Liver (tissue), 9 donors: ENCODE data around the gene INSYN2B. TPM values are rescaled to one million over a fixed set of nuclear protein-coding genes. Genes with fewer than 3 reads are reported as not detected.

Source experiments
- DNase-seq: peaks from one replicate; pipeline ENCODE4 v3.0.0-alpha.2; 2017; ENCODE audit warnings: low spot score
- H3K27ac ChIP-seq, 2 donors: one replicate each; pipeline ENCODE4 v1.7.0; 2013; ENCODE audit warnings: inconsistent platforms in 2 of 2, low read length in 2 of 2, control low read depth in 1 of 2, low read depth in 1 of 2, mild to moderate bottlenecking in 1 of 2
- H3K27me3 ChIP-seq, 4 donors: one replicate each; pipeline versions ENCODE4 v1.6.1 to v1.7.0; 2013; ENCODE audit warnings: low read length in 3 of 4, inconsistent platforms in 1 of 4, mild to moderate bottlenecking in 1 of 4, moderate library complexity in 1 of 4; ENCODE audit not compliant: control insufficient read depth in 4 of 4, insufficient read depth in 4 of 4
- H3K36me3 ChIP-seq, 4 donors: one replicate each; pipeline versions ENCODE4 v1.6.1 to v1.7.0; 2013; ENCODE audit warnings: low read length in 3 of 4, mild to moderate bottlenecking in 3 of 4, low read depth in 1 of 4, moderate library complexity in 1 of 4; ENCODE audit not compliant: control insufficient read depth in 4 of 4, insufficient read depth in 3 of 4
- H3K4me1 ChIP-seq, 4 donors: one replicate each; pipeline versions ENCODE4 v1.6.1 to v1.7.0; 2013; ENCODE audit warnings: low read length in 3 of 4, mild to moderate bottlenecking in 3 of 4, moderate library complexity in 1 of 4; ENCODE audit not compliant: control insufficient read depth in 4 of 4, insufficient read depth in 4 of 4
- H3K4me3 ChIP-seq, 3 donors: one replicate each; pipeline versions ENCODE4 v1.6.1 to v1.7.0; 2013; ENCODE audit warnings: low read length in 3 of 3, control low read depth in 1 of 3, low read depth in 1 of 3, mild to moderate bottlenecking in 1 of 3
- H3K9ac ChIP-seq, 2 donors: one replicate each; pipeline ENCODE4 v1.7.0; 2013; ENCODE audit warnings: low read length in 2 of 2, mild to moderate bottlenecking in 2 of 2, moderate library complexity in 2 of 2, control low read depth in 1 of 2, low read depth in 1 of 2
- H3K9me3 ChIP-seq, 4 donors: one replicate each; pipeline versions ENCODE4 v1.6.1 to v1.7.0; 2013; ENCODE audit warnings: low read length in 3 of 4; ENCODE audit not compliant: control insufficient read depth in 4 of 4
- EGR1 ChIP-seq, 2 donors: IDR thresholded peaks; 2 replicates each; pipeline ENCODE4 v1.6.1; 2016 to 2018; ENCODE audit warnings: antibody characterized with exemption in 2 of 2, low read depth in 2 of 2
- FOXA1 ChIP-seq: IDR thresholded peaks from 2 replicates; pipeline ENCODE4 v1.6.1; 2016; ENCODE audit warnings: antibody characterized with exemption
- FOXA2 ChIP-seq: IDR thresholded peaks from 2 replicates; pipeline ENCODE4 v1.6.1; 2016; ENCODE audit warnings: antibody characterized with exemption
- GABPA ChIP-seq, 2 donors: IDR thresholded peaks in 1 of 2; conservative IDR thresholded peaks in 1 of 2; 2 replicates each; pipeline ENCODE4 v1.6.1; 2016; ENCODE audit warnings: antibody characterized with exemption in 2 of 2, mild to moderate bottlenecking in 1 of 2, moderate library complexity in 1 of 2
- HNF4A ChIP-seq, 2 donors: conservative IDR thresholded peaks; 2 replicates each; pipeline ENCODE4 v1.6.1; 2016; ENCODE audit warnings: antibody characterized with exemption in 2 of 2, mild to moderate bottlenecking in 2 of 2
- HNF4G ChIP-seq: IDR thresholded peaks from 2 replicates; pipeline ENCODE4 v1.6.1; 2016; ENCODE audit warnings: antibody characterized with exemption
- JUND ChIP-seq, 2 donors: IDR thresholded peaks; 2 replicates each; pipeline ENCODE4 v1.6.1; 2016; ENCODE audit warnings: antibody characterized with exemption in 2 of 2
- NR2F2 ChIP-seq: IDR thresholded peaks from 2 replicates; pipeline ENCODE4 v1.6.1; 2016; ENCODE audit warnings: antibody characterized with exemption
- RAD21 ChIP-seq, 2 donors: IDR thresholded peaks; 2 replicates each; pipeline ENCODE4 v1.6.1; 2016; ENCODE audit warnings: antibody characterized with exemption in 2 of 2, mild to moderate bottlenecking in 2 of 2
- RXRA ChIP-seq, 2 donors: IDR thresholded peaks; 2 replicates each; pipeline ENCODE4 v1.6.1; 2017 to 2018; ENCODE audit warnings: antibody characterized with exemption in 2 of 2, mild to moderate bottlenecking in 1 of 2
- SP1 ChIP-seq: IDR thresholded peaks from 2 replicates; pipeline ENCODE4 v1.6.1; 2018; ENCODE audit warnings: antibody characterized with exemption, mild to moderate bottlenecking
- TAF1 ChIP-seq: conservative IDR thresholded peaks from 2 replicates; pipeline ENCODE4 v1.6.1; 2016; ENCODE audit warnings: antibody characterized with exemption, mild to moderate bottlenecking
- WGBS: extraction: QIAGEN DNeasy Blood & Tissue Kit; methylation state at CpG from one replicate; pipeline ENCODE4 v1.1.7; 2013; 5-methylcytosine and 5-hydroxymethylcytosine counted together
- polyA plus RNA-seq, 2 donors: library from polyadenylated mRNA; stranded (reverse) in 1 of 2; unstranded in 1 of 2; fragments of 200-250 nt in 1 of 2; fragments of >200 nt in 1 of 2; fragmentation: Nextera tagmentation in 1 of 2; extraction: Ambion mirVana in 1 of 2; gene quantifications; one replicate each; pipeline versions ENCODE4 v1.2.1 to v1.2.3, GENCODE V29; 2013 to 2015
- total RNA-seq, 2 donors: library from RNA; depleted of rRNA; stranded (reverse); fragments of >200 nt; gene quantifications; one replicate each; pipeline ENCODE4 v1.2.3, GENCODE V29; 2014
- TF ChIP-seq, protein P1 (sequence below): IDR thresholded peaks from 2 replicates; pipeline ENCODE4 v1.6.1; 2016; ENCODE audit warnings: antibody characterized with exemption
- TF ChIP-seq, protein P2 (sequence below): IDR thresholded peaks from 2 replicates; pipeline ENCODE4 v1.6.1; 2016; ENCODE audit warnings: antibody characterized with exemption
- TF ChIP-seq, protein P3 (sequence below): IDR thresholded peaks from 2 replicates; pipeline ENCODE4 v1.6.1; 2016; ENCODE audit warnings: antibody characterized with exemption, mild to moderate bottlenecking
- TF ChIP-seq, protein P4 (sequence below): IDR thresholded peaks from 2 replicates; pipeline ENCODE4 v1.6.1; 2016; ENCODE audit warnings: antibody characterized with exemption
- donor health status: healthy.
- donor health status: healthy.
- donor health status: healthy.
- donor health status: healthy.
- donor health status: healthy.

The INSYN2B gene
- total and polyA plus RNA-seq, 4 donors = 0.08 to 0.33 (median 0.13) TPM; not detected in 1

- Histone ChIP-seq H3K9ac (no peak overlapping the region), H3K4me3 (no peak overlapping the region), H3K36me3 (no peaks in the 10 kb centered on the region), H3K9me3 (no peaks in the 10 kb centered on the region), H3K27me3 (peaks cover 0 to 3% (median 0%) of the 10 kb centered on the region in 4 donors), H3K27ac (no peak overlapping the region), H3K4me1 (no peaks in the 10 kb centered on the region)
- WGBS = 65% methylated on average over 3 of the region's 3 CpGs
- TF ChIP-seq HNF4G (no peak), GABPA (IDR thresholded peaks at IDR 0.05 in 1 of 2, conservative IDR thresholded peaks at IDR 0.05 in 1 of 2) (no peak), EGR1 (IDR thresholded peaks at IDR 0.05; ENCODE audit: low read depth in 2 of 2) (no peak), FOXA1 (no peak), SP1 (no peak), RAD21 (IDR thresholded peaks at IDR 0.05) (no peak), TAF1 (no peak), FOXA2 (no peak), RXRA (IDR thresholded peaks at IDR 0.05) (no peak), NR2F2 (no peak)
- TF ChIP-seq, protein P1, sequence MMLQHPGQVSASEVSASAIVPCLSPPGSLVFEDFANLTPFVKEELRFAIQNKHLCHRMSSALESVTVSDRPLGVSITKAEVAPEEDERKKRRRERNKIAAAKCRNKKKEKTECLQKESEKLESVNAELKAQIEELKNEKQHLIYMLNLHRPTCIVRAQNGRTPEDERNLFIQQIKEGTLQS = no peak
- TF ChIP-seq, protein P2, sequence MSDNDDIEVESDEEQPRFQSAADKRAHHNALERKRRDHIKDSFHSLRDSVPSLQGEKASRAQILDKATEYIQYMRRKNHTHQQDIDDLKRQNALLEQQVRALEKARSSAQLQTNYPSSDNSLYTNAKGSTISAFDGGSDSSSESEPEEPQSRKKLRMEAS = no peak
- TF ChIP-seq, protein P3, sequence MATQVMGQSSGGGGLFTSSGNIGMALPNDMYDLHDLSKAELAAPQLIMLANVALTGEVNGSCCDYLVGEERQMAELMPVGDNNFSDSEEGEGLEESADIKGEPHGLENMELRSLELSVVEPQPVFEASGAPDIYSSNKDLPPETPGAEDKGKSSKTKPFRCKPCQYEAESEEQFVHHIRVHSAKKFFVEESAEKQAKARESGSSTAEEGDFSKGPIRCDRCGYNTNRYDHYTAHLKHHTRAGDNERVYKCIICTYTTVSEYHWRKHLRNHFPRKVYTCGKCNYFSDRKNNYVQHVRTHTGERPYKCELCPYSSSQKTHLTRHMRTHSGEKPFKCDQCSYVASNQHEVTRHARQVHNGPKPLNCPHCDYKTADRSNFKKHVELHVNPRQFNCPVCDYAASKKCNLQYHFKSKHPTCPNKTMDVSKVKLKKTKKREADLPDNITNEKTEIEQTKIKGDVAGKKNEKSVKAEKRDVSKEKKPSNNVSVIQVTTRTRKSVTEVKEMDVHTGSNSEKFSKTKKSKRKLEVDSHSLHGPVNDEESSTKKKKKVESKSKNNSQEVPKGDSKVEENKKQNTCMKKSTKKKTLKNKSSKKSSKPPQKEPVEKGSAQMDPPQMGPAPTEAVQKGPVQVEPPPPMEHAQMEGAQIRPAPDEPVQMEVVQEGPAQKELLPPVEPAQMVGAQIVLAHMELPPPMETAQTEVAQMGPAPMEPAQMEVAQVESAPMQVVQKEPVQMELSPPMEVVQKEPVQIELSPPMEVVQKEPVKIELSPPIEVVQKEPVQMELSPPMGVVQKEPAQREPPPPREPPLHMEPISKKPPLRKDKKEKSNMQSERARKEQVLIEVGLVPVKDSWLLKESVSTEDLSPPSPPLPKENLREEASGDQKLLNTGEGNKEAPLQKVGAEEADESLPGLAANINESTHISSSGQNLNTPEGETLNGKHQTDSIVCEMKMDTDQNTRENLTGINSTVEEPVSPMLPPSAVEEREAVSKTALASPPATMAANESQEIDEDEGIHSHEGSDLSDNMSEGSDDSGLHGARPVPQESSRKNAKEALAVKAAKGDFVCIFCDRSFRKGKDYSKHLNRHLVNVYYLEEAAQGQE = no peak
- TF ChIP-seq, protein P4, sequence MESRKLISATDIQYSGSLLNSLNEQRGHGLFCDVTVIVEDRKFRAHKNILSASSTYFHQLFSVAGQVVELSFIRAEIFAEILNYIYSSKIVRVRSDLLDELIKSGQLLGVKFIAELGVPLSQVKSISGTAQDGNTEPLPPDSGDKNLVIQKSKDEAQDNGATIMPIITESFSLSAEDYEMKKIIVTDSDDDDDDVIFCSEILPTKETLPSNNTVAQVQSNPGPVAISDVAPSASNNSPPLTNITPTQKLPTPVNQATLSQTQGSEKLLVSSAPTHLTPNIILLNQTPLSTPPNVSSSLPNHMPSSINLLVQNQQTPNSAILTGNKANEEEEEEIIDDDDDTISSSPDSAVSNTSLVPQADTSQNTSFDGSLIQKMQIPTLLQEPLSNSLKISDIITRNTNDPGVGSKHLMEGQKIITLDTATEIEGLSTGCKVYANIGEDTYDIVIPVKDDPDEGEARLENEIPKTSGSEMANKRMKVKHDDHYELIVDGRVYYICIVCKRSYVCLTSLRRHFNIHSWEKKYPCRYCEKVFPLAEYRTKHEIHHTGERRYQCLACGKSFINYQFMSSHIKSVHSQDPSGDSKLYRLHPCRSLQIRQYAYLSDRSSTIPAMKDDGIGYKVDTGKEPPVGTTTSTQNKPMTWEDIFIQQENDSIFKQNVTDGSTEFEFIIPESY = no peak
- DNase-seq = no peak
These were observed 40.1 kb upstream of the INSYN2B start for GRCh38 chr5:170020423-170020822.

GRCh38 chr5:170012622-170013021 lies 32.3 kb upstream of the INSYN2B start:
- H3K4me3 ChIP-seq = no peak overlapping the region
- H3K9me3 ChIP-seq = no peaks in the 10 kb centered on the region
- TF ChIP-seq, protein P4 = no peak
- TF ChIP-seq, protein P1 = no peak
- no peak for TF ChIP-seq RXRA (IDR thresholded peaks at IDR 0.05)
- no peak for TF ChIP-seq JUND (IDR thresholded peaks at IDR 0.05)
- TF ChIP-seq SP1 = no peak
- TF ChIP-seq HNF4A (conservative IDR thresholded peaks at IDR 0.05) = no peak
- no peak for TF ChIP-seq FOXA2
- H3K27me3 ChIP-seq = no peaks in the 10 kb centered on the region
- no peaks in the 10 kb centered on the region for H3K36me3 ChIP-seq
- no peak overlapping the region for H3K9ac ChIP-seq
- no peak overlapping the region for H3K27ac ChIP-seq
- DNase-seq = no peak
- 61% methylated on average over 11 of the region's 11 CpGs for WGBS
- H3K4me1 ChIP-seq = no peaks in the 10 kb centered on the region
